ENCODE data around the gene PIN4.

- TF ChIP-seq CTCF (conservative IDR thresholded peaks at IDR 0.05; ENCODE audit: low read length) = no peak
- no peak for TF ChIP-seq EZH2phosphoT487 (IDR thresholded peaks at IDR 0.05; ENCODE audit: borderline replicate concordance, low read depth, low read length)
These were observed 22.8 kb upstream of the PIN4 start for GRCh38 chrX:72158773-72159172.
